IPS-18c (cell line): ENCODE data around the gene ALG14.
"Not testable (repeated sequence)": the region's sequence is repeated elsewhere in the genome, so short reads cannot be mapped to it uniquely, and the experiment has no call there.

ENCODE experiments used
- H3K4me3 ChIP-seq: 2 replicates; pipeline ENCODE4 v1.7.0; 2013; ENCODE audit warnings: low read depth, mild to moderate bottlenecking, low read length, moderate library complexity; ENCODE audit not compliant: insufficient read depth
- H3K9me3 ChIP-seq: one replicate; pipeline ENCODE4 v1.6.1; 2013; ENCODE audit warnings: mild to moderate bottlenecking, low read length, moderate library complexity; ENCODE audit not compliant: control insufficient read depth, insufficient read depth

ALG14 gene

GRCh38 chr1:95023399-95024043 is 49.2 kb downstream of the ALG14 start:
- no peak overlapping the region for H3K4me3 ChIP-seq
- no peaks in the 10 kb centered on the region for H3K9me3 ChIP-seq

GRCh38 chr1:95022644-95022926 is 50.2 kb downstream of the ALG14 start:
- Histone ChIP-seq H3K9me3 (no peaks in the 10 kb centered on the region), H3K4me3 (no peak overlapping the region)

GRCh38 chr1:95021805-95022643 is 50.7 kb downstream of the ALG14 start:
- no peaks in the 10 kb centered on the region for H3K9me3 ChIP-seq
- no peak overlapping the region for H3K4me3 ChIP-seq

DNA sequence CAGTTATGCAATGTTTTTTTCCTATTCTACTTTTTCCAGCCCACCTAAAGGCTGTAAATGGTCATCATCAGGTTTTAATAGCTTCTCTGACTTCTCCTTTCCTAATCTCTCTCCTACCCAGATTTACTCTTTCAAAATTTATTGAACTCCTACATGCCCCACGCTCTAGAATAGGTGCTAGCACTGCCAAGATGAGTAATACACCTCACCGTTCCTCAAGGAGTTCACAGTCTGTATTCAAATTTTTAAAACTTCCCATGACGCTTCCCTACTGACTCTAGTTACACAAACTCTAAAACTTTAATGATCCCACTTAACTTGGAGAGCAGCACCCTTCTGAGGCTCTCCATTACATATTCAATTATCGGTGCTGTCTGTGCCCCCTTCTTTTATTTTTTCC is 51.6 kb downstream of the ALG14 start:
- Histone ChIP-seq H3K4me3 (no peak overlapping the region), H3K9me3 (no peaks in the 10 kb centered on the region)

- H3K4me3 ChIP-seq, result not testable (repeated sequence)
Measured at GRCh38 chr1:95019466-95019865, 53.3 kb downstream of the ALG14 start.

DNA sequence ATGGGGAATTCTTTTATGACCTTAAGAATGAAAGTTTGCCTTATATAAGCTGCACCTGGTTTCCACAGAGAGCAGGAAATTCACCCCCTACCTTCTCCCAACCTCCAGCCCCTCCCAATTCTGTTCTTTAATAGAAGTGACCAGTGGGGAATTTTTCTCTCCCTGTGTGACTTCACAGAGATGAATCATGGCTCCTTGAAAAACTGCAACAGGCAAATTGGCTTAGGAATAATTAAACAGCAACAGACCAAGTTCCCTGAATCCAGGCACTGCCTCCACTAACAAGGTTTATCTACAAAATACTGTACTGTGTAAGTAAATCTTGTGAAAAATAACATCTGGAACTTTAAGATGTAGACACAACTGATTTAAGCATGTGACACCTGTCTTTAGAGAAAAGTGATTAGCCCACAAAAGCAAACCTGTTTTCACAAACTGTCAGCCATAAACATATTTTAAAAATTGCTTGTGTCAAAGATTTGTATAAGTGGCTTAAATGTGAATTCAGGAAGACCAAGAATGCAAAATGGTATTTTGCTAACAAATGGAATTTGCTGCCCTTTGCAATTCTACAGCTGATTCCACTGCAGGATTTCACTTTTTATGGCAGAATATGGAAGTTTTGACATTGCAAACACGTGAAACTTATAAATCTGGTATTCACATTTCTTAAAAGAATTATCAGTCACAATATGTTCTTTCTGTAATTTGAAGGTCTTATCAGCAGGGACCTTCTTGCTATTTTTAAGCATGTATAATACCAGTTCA is 54.0 kb downstream of the ALG14 start:
- H3K9me3 ChIP-seq, result no peaks in the 10 kb centered on the region
- H3K4me3 ChIP-seq, result no peak overlapping the region

More at GRCh38 chr1:95019466-95019865, 53.3 kb downstream of the ALG14 start:
- not testable (repeated sequence) for H3K9me3 ChIP-seq

DNA sequence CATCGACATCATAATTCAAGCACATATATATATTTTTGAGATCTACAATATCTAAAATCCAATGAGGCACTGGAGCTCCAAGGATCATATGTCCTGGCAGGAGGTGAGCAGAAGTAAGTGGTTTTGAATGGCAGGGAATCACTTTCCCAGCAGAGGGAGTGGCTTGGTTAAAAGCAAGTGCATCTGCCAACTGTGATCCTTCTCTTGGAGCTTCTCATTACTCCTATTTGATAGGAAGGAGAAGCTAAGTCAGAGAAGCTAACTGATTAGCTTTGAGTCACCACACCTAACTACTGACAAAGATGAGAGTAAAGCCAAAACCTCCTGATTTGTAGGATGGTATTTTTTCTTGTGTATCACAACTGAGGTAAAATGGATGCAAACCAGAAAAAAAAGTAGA is 55.0 kb downstream of the ALG14 start:
- Histone ChIP-seq H3K9me3 (no peaks in the 10 kb centered on the region), H3K4me3 (no peak overlapping the region)

DNA sequence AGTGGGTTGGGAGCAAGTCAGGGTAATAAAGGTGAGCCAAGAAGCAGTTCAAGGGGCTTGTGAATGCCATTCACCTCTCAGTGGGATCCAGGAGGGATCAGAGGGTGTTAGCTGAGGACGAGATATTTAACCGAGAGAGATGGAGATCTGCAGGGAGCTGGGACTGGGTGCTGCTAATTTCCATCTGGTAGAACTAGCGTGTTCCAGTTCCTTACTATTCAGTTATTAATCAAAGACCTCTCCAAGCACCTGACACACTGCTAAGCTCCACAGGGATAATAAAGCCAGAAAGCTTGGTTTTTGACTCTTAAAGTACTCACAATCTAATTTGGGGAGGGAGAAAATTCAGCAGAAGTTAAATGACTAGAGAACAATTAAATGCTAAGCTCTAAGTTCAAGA is 57.7 kb downstream of the ALG14 start:
- Histone ChIP-seq H3K9me3 (no peaks in the 10 kb centered on the region), H3K4me3 (no peak overlapping the region)

GRCh38 chr1:95013950-95014574 is 58.7 kb downstream of the ALG14 start:
- Histone ChIP-seq H3K9me3 (no peaks in the 10 kb centered on the region), H3K4me3 (no peak overlapping the region)

- no peak overlapping the region for H3K4me3 ChIP-seq
- H3K9me3 ChIP-seq, result no peaks in the 10 kb centered on the region
Measured at GRCh38 chr1:95012389-95012788, 60.4 kb downstream of the ALG14 start.

- Histone ChIP-seq H3K4me3 (no peak overlapping the region), H3K9me3 (no peaks in the 10 kb centered on the region)
Measured at GRCh38 chr1:95010158-95010557, 62.6 kb downstream of the ALG14 start.

DNA sequence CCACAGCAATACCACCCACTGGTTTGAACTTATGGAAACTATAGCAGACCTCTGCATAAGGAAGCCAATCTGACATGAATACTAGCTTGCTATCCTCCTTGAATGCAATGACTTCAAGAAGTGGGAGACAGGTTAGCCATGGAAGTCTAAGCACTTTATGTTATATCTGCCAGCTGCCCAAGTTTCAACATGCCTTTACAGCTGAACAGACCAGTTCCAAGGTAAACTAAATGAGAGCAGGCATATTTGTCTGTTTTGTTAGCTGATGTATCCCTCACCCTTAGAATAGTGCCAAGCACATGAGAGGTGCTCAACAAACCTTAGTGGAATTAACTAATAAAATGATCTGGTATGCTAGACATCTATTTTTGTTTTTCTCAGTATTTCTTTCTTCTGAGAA is 65.1 kb downstream of the ALG14 start:
- Histone ChIP-seq H3K4me3 (no peak overlapping the region), H3K9me3 (no peaks in the 10 kb centered on the region)

DNA sequence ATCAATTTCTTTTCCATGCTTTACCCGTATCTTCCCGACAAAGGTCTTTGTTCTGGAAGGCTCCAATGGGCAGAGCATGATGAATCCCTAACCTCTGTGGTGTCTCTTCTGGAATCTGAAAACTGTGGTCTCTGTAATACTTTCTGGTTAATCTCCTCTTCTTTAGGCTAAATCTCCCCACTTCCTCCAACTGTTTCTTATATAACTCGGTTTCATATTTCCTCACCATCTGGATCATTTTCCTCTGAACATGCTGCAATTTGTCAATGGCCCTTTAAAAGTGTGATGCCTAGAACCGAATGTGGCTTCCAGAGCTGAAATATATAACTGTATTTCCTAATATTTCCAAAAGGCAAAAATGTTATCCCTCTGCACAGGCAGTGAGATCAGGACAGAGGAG is 66.1 kb downstream of the ALG14 start:
- Histone ChIP-seq H3K4me3 (no peak overlapping the region), H3K9me3 (no peaks in the 10 kb centered on the region)

DNA sequence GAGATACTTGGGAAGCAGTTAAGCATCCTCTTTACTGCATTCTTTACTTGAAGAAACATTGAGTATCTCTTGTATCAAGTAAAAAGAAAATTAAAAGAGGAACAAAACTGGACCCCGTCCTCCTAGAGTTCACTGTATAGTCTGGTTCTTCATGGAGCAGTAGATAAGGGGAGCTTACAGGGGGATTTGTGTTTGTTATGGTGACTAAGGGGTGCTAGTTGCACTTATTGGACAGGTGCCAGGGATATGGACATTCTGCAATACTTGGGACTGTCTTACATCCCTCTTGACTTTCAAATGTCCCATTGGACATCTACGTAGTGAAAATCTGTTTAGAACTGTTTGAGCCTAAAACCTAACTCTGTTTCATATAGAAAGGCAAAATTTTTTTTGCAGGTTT is 67.2 kb downstream of the ALG14 start:
- H3K4me3 ChIP-seq, result no peak overlapping the region
- H3K9me3 ChIP-seq, result no peaks in the 10 kb centered on the region

- Histone ChIP-seq H3K4me3 (no peak overlapping the region), H3K9me3 (no peaks in the 10 kb centered on the region)
Measured at GRCh38 chr1:95004013-95004412, 68.7 kb downstream of the ALG14 start.

- no peak overlapping the region for H3K4me3 ChIP-seq
- no peaks in the 10 kb centered on the region for H3K9me3 ChIP-seq
Measured at GRCh38 chr1:95003433-95003738, 69.4 kb downstream of the ALG14 start.

DNA sequence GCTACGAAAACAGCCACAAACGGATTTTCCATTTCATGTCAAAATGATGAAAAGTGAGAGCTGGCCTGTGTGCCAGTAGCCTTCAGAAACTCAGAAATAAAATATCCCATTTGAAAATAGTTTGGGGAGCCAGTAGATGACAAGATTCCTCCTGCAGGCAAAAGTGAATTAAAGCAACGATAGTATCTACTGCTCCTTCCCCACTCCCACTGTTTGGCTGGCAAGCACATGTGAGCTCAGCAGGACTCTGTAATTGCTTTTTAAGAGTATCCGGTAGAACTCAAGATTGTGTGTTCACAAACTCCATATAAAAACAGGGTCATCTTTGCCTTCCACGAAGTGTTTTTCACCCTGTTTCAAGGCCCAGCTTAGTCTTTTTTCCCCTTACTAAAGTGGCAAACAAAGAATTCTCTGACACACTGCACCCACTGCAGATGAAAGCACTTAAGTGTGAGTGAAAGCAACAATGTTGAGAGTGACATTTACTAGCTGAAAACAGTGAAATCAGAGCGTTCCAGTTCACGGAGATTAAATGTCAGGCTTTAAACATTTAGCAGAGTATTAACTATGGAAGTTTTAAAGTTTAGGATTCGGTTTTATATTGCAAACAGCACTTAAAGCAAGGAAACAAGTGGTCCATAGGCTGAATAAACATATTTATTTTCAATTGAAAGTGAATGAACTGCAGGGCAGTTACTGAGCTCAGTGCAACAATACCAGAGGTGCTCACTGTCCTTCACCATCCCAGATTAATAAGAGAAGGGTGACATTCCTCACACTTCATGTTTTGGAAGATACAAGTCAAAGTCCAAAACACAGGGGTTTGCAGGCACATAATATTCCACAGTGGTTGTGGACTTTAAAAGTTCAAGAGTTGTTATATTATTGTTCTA is 70.0 kb downstream of the ALG14 start:
- H3K9me3 ChIP-seq, result no peaks in the 10 kb centered on the region

More for the DNA sequence above, 70.0 kb downstream of the ALG14 start:
- no peak overlapping the region for H3K4me3 ChIP-seq
